Lower leg skin (tissue), 3 donors: ENCODE results near the gene SLC25A22.

ENCODE experiments used
- POLR2A ChIP-seq, 2 donors: fragments of 450-650 bp; IDR thresholded peaks; one replicate each; pipeline ENCODE4 v1.6.1; 2016 to 2017; ENCODE audit warnings: antibody characterized with exemption in 2 of 2, mild to moderate bottlenecking in 1 of 2, moderate library complexity in 1 of 2
- TF ChIP-seq, protein P1 (sequence below), 3 donors: fragments of 450-650 bp; IDR thresholded peaks; one replicate each; pipeline ENCODE4 v1.5.1; 2016; ENCODE audit warnings: antibody characterized with exemption in 3 of 3, mild to moderate bottlenecking in 3 of 3, moderate library complexity in 2 of 3

DNA sequence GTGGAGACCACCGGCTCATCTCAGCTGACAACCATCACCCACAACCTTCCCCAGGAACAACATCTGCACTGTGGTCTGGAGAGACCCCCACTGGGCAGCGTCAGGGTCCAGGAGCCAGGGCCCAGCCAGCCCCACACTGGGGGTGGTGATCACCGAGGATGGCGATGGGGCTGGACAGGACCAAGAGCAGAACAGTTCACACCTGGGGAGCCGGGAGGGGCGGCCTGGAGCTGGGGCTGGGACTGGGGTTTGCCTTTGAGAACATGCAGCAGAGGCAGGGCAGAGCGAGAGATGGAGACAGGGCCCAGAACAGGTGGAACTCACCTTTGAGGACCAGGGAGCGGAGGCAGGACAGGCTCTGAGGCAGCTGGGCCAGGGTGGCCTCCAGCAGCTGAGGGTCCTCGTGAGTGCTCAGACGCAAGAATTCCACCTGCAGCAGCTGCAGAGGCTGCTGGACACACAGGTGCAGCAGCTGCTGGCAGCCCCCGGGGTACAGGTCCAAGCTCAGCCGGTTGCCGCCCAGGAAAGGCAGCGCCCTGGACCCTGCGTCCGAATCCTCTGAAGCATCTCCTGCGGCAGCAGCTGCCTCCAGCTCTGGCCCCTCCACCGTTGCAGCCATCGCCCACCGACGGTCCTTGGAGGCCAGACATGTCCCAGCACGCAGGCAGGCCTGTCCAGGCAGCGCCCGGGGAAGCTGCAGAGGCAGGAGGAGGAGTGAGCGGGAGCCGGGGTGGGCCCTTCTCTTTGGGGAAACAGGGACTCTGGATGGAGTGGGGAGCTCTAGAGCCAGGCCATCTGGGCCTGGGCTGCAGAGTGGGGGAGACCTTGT is 5.9 kb upstream of the SLC25A22 start:
- TF ChIP-seq, protein P1, sequence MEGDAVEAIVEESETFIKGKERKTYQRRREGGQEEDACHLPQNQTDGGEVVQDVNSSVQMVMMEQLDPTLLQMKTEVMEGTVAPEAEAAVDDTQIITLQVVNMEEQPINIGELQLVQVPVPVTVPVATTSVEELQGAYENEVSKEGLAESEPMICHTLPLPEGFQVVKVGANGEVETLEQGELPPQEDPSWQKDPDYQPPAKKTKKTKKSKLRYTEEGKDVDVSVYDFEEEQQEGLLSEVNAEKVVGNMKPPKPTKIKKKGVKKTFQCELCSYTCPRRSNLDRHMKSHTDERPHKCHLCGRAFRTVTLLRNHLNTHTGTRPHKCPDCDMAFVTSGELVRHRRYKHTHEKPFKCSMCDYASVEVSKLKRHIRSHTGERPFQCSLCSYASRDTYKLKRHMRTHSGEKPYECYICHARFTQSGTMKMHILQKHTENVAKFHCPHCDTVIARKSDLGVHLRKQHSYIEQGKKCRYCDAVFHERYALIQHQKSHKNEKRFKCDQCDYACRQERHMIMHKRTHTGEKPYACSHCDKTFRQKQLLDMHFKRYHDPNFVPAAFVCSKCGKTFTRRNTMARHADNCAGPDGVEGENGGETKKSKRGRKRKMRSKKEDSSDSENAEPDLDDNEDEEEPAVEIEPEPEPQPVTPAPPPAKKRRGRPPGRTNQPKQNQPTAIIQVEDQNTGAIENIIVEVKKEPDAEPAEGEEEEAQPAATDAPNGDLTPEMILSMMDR (IDR thresholded peaks at IDR 0.05): no peak
- TF ChIP-seq POLR2A (IDR thresholded peaks at IDR 0.05): no peak
